Hepatocyte (in vitro differentiated cells): ENCODE data around the gene TOP2A. TPM values are rescaled to one million over a fixed set of nuclear protein-coding genes. Genes with fewer than 3 reads are reported as not detected.
"Not testable (repeated sequence)": the region's sequence is repeated elsewhere in the genome, so short reads cannot be mapped to it uniquely, and the experiment has no call there.

ENCODE experiments used
- DNase-seq: peaks from one replicate; pipeline ENCODE4 v3.0.0-alpha.2; 2016; ENCODE audit warnings: low spot score
- H2AFZ ChIP-seq: fragments of 200-600 bp; sonication (generic); 2 replicates; pipeline ENCODE4 v1.6.0; 2016; ENCODE audit warnings: antibody characterized with exemption, mild to moderate bottlenecking
- H3K27ac ChIP-seq: fragments of 200-600 bp; sonication (generic); 2 replicates; pipeline ENCODE4 v1.5.1; 2016; ENCODE audit warnings: mild to moderate bottlenecking
- H3K27me3 ChIP-seq: fragments of 200-600 bp; sonication (generic); 2 replicates; pipeline ENCODE4 v1.6.1; 2016
- H3K36me3 ChIP-seq: fragments of 200-600 bp; sonication (generic); replicated peaks from 2 replicates; pipeline ENCODE4 v1.5.1; 2016; ENCODE audit warnings: low read depth; ENCODE audit not compliant: insufficient read depth
- H3K4me1 ChIP-seq: fragments of 200-600 bp; sonication (generic); 2 replicates; pipeline ENCODE4 v1.5.1; 2016; ENCODE audit warnings: mild to moderate bottlenecking, moderate library complexity; ENCODE audit not compliant: insufficient read depth
- H3K4me2 ChIP-seq: fragments of 200-600 bp; sonication (generic); 2 replicates; pipeline ENCODE4 v1.6.0; 2016
- H3K4me3 ChIP-seq: fragments of 200-600 bp; sonication (generic); 2 replicates; pipeline ENCODE4 v1.5.1; 2016; ENCODE audit warnings: mild to moderate bottlenecking
- H3K79me2 ChIP-seq: fragments of 200-600 bp; sonication (generic); 2 replicates; pipeline ENCODE4 v1.6.0; 2017; ENCODE audit warnings: mild to moderate bottlenecking
- H3K9me2 ChIP-seq: fragments of 200-600 bp; sonication (generic); replicated peaks from 2 replicates; pipeline ENCODE4 v1.6.0; 2017; ENCODE audit warnings: mild to moderate bottlenecking; ENCODE audit not compliant: insufficient read depth
- H3K9me3 ChIP-seq: fragments of 200-600 bp; sonication (generic); 2 replicates; pipeline ENCODE4 v1.5.1; 2016; ENCODE audit warnings: low read depth, mild to moderate bottlenecking
- H4K20me1 ChIP-seq: fragments of 200-600 bp; sonication (generic); 2 replicates; pipeline ENCODE4 v1.6.0; 2016; ENCODE audit warnings: mild to moderate bottlenecking; ENCODE audit not compliant: insufficient read depth, poor library complexity, severe bottlenecking
- EZH2 ChIP-seq: fragments of 200-600 bp; sonication (generic); IDR thresholded peaks from 2 replicates; pipeline ENCODE4 v1.6.1; 2016; ENCODE audit warnings: antibody characterized with exemption, mild to moderate bottlenecking, borderline replicate concordance
- EZH2phosphoT487 ChIP-seq: fragments of 200-600 bp; sonication (generic); IDR thresholded peaks from one replicate; pipeline ENCODE4 v1.6.1; 2018; ENCODE audit warnings: antibody characterized with exemption, mild to moderate bottlenecking, low read depth, moderate library complexity; ENCODE audit not compliant: unreplicated experiment, severe bottlenecking
- WGBS: methylation state at CpG from one replicate; pipeline ENCODE4 v1.1.6; 2016; ENCODE audit warnings: low lambda C conversion rate; ENCODE audit errors: missing lambda C conversion rate; 5-methylcytosine and 5-hydroxymethylcytosine counted together
- polyA plus RNA-seq: library from polyadenylated mRNA; unstranded; fragments of >200 nt; fragmentation: Nextera tagmentation; extraction: Ambion mirVana; gene quantifications from 2 replicates; pipeline ENCODE4 v1.2.1, GENCODE V29; 2016
- total RNA-seq: library from RNA; depleted of rRNA; stranded (reverse); fragments of >200 nt; gene quantifications from 2 replicates; pipeline ENCODE4 v1.2.3, GENCODE V29; 2014
- TF ChIP-seq, protein P1 (sequence below): fragments of 200-600 bp; sonication (generic); IDR thresholded peaks from 2 replicates; pipeline ENCODE4 v1.5.1; 2016; ENCODE audit warnings: antibody characterized with exemption, mild to moderate bottlenecking; ENCODE audit not compliant: poor library complexity

TOP2A gene
- total and polyA plus RNA-seq, 2 experiments from 2014 or later: 21.3 to 37.4 TPM

DNA sequence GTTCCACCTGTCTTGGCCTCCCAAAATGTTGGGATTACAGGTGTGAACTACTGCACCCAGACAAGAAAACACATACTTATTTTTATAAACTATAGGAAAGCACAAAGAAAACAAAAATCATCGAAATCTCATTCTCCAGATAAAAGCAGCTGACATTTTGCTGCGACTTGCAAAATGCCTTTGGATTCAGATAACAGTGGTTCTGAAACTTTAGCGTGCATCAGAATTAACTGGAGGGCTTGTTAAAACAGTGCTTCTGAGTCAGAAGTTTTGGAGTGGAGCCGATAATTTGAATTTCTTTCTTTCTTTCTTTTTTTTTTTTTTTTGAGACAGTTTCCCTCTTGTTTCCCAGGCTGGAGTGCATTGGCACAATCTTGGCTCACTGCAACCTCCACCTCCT lies 35.4 kb downstream of the TOP2A start:
- Histone ChIP-seq H3K4me1 (no peaks in the 10 kb centered on the region), H3K9me2 (no peaks in the 10 kb centered on the region), H3K27me3 (no peaks in the 10 kb centered on the region), H3K4me3 (no peak overlapping the region), H3K27ac (no peak overlapping the region), H3K4me2 (no peak overlapping the region), H4K20me1 (no peaks in the 10 kb centered on the region), H3K36me3 (no peaks in the 10 kb centered on the region), H3K9me3 (no peaks in the 10 kb centered on the region), H3K79me2 (no peaks in the 10 kb centered on the region), H2AFZ (no peak overlapping the region)
- 91% methylated on average over 4 of the region's 4 CpGs for WGBS
- TF ChIP-seq EZH2: no peak
- TF ChIP-seq, protein P1, sequence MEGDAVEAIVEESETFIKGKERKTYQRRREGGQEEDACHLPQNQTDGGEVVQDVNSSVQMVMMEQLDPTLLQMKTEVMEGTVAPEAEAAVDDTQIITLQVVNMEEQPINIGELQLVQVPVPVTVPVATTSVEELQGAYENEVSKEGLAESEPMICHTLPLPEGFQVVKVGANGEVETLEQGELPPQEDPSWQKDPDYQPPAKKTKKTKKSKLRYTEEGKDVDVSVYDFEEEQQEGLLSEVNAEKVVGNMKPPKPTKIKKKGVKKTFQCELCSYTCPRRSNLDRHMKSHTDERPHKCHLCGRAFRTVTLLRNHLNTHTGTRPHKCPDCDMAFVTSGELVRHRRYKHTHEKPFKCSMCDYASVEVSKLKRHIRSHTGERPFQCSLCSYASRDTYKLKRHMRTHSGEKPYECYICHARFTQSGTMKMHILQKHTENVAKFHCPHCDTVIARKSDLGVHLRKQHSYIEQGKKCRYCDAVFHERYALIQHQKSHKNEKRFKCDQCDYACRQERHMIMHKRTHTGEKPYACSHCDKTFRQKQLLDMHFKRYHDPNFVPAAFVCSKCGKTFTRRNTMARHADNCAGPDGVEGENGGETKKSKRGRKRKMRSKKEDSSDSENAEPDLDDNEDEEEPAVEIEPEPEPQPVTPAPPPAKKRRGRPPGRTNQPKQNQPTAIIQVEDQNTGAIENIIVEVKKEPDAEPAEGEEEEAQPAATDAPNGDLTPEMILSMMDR: no peak
- TF ChIP-seq EZH2phosphoT487: no peak
- no peak for DNase-seq

DNA sequence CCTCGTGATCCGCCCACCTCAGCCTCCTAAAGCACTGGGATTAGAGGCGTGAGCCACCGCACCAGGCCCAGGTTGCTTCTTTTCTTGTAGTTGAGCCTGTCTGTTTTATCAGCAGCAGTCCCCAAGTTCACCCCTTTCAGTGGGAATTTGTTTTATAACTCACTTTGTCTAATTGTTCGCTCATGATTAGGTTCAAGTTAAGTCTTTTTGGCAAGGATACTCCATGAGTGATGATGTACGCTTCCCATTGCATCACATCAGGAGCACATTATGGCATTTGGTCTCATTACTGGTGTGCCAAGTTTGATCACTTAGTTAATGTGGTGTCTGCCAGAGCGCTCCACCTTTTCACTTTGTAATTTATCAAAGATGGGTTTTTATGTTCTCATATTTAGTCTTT lies 38.7 kb downstream of the TOP2A start:
- Histone ChIP-seq H3K79me2 (no peaks in the 10 kb centered on the region), H3K36me3 (no peaks in the 10 kb centered on the region), H3K9me3 (no peaks in the 10 kb centered on the region), H3K4me2 (no peak overlapping the region), H4K20me1 (no peaks in the 10 kb centered on the region), H3K4me1 (no peaks in the 10 kb centered on the region), H3K27ac (no peak overlapping the region), H2AFZ (no peak overlapping the region), H3K9me2 (no peaks in the 10 kb centered on the region), H3K27me3 (no peaks in the 10 kb centered on the region), H3K4me3 (no peak overlapping the region)
- 89% methylated on average over 7 of the region's 7 CpGs for WGBS
- DNase-seq: no peak
- TF ChIP-seq EZH2phosphoT487: no peak
- TF ChIP-seq, protein P1: no peak
- no peak for TF ChIP-seq EZH2

DNA sequence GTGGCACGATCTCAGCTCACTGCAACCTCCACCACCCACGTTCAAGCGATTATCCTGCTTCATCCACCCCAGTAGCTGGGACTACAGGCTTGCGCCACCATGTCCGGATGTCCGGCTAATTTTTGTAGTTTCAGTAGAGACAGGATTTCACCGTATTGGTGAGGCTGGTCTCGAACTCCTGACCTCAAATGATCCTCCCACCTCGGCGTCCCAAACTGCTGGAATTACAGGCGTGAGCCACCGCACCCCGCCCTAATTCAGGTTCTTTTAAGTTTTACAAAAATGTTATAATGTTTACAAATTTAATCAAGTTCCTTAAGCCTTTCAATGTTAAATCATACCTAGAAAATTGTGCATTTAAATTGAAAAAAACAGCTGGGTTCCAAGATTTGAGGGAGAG lies 39.9 kb downstream of the TOP2A start:
- Histone ChIP-seq H3K4me2 (no peak overlapping the region), H3K36me3 (no peaks in the 10 kb centered on the region), H2AFZ (no peak overlapping the region), H3K9me3 (no peaks in the 10 kb centered on the region), H3K27me3 (no peaks in the 10 kb centered on the region), H4K20me1 (no peaks in the 10 kb centered on the region), H3K79me2 (no peaks in the 10 kb centered on the region), H3K4me1 (no peaks in the 10 kb centered on the region), H3K4me3 (no peak overlapping the region), H3K27ac (no peak overlapping the region), H3K9me2 (no peaks in the 10 kb centered on the region)
- 93% methylated on average over 13 of the region's 13 CpGs for whole genome bisulfite sequencing
- no peak for DNase-seq
- TF ChIP-seq, protein P1: no peak
- TF ChIP-seq EZH2phosphoT487: no peak
- no peak for TF ChIP-seq EZH2

DNA sequence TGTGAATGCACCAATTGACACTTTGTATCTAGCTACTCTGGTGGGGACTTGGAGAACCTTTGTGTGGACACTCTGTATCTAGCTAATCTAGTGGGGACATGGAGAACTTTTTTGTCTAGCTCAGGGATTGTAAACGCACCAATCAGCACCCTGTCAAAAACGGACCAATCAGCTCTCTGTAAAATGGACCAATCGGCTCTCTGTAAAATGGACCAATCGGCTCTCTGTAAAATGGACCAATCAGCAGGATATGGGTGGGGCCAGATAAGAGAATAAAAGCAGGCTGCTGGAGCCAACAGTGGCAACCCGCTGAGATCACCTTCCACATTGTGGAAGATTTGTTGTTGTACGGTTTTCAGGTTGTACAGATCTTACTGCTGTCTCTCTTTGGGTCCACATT lies 41.2 kb downstream of the TOP2A start:
- WGBS: 80% methylated on average over 6 of the region's 6 CpGs
- H3K4me2 ChIP-seq, H3K79me2 ChIP-seq, H2AFZ ChIP-seq, H3K9me3 ChIP-seq, H3K36me3 ChIP-seq, H3K27me3 ChIP-seq, H3K4me1 ChIP-seq, H3K4me3 ChIP-seq, H4K20me1 ChIP-seq, H3K9me2 ChIP-seq, DNase-seq, H3K27ac ChIP-seq: not testable (repeated sequence)

DNA sequence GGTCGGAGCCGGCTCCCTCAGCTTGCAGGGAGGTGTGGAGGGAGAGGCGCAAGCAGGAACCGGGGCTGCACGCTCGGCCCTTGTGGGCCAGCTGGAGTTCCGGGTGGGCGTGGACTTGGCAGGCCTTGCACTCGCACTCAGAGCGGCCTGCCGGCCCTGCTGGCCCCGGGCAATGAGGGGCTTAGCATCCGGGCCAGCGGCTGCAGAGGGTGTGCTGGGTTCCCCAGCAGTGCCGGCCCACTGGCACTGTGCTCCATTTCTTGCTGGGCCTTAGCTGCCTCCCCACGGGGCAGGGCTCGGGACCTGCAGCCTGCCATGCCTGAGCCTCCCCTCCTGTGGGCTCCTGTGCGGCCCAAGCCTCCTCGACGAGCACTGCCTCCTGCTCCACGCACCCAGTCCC lies 41.9 kb downstream of the TOP2A start:
- H4K20me1 ChIP-seq, H3K36me3 ChIP-seq, H3K9me2 ChIP-seq, H3K79me2 ChIP-seq, H3K4me2 ChIP-seq, H3K4me1 ChIP-seq, H3K27me3 ChIP-seq, H3K27ac ChIP-seq, H3K4me3 ChIP-seq, H2AFZ ChIP-seq, DNase-seq, H3K9me3 ChIP-seq: not testable (repeated sequence)
- WGBS: 96% methylated on average over 21 of the region's 21 CpGs
